ENCODE measurements around the gene KIF16B. TPM values are rescaled to one million over a fixed set of nuclear protein-coding genes. Genes with fewer than 3 reads are reported as not detected.

Gene KIF16B
- total RNA-seq, 1 donor from 2014 or later: 27.0 TPM

DNA sequence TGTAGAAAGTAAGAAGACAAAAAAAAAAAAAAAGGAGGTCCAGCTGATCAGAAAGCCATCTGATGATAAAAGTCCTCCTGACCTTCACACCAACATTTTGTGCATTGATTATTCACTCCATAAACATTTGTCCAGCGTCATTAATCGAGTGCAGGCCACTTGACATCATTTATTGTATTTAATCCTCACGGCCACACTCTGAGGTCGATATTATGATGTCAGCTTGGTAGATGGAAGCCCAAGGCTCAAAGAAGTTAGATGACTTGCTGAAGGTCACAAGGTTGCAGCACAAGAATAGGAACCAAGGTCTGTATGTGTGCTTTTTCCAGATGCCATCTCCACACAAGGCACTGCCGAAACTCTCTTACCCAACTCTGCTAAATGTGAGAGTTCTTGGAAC lies 328.4 kb downstream of the KIF16B start:
- no peak overlapping the region for H3K4me3 Mint-ChIP-seq (ENCODE audit: unreplicated experiment)
- TF ChIP-seq, protein P1, sequence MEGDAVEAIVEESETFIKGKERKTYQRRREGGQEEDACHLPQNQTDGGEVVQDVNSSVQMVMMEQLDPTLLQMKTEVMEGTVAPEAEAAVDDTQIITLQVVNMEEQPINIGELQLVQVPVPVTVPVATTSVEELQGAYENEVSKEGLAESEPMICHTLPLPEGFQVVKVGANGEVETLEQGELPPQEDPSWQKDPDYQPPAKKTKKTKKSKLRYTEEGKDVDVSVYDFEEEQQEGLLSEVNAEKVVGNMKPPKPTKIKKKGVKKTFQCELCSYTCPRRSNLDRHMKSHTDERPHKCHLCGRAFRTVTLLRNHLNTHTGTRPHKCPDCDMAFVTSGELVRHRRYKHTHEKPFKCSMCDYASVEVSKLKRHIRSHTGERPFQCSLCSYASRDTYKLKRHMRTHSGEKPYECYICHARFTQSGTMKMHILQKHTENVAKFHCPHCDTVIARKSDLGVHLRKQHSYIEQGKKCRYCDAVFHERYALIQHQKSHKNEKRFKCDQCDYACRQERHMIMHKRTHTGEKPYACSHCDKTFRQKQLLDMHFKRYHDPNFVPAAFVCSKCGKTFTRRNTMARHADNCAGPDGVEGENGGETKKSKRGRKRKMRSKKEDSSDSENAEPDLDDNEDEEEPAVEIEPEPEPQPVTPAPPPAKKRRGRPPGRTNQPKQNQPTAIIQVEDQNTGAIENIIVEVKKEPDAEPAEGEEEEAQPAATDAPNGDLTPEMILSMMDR (IDR thresholded peaks at IDR 0.05; ENCODE audit: partially characterized antibody, unreplicated experiment): no peak
- H3K27me3 Mint-ChIP-seq (ENCODE audit: unreplicated experiment): no peaks in the 10 kb centered on the region
- peaks cover 3% of the 10 kb centered on the region for H3K36me3 Mint-ChIP-seq (ENCODE audit: unreplicated experiment)
- peaks cover 1% of the 10 kb centered on the region for H3K9me3 Mint-ChIP-seq (ENCODE audit: unreplicated experiment)
- no peak overlapping the region for H3K27ac Mint-ChIP-seq (ENCODE audit: unreplicated experiment)
- DNase-seq: no peak
- peaks cover 4% of the 10 kb centered on the region for H3K4me1 Mint-ChIP-seq (ENCODE audit: low read depth, unreplicated experiment)

- H3K27me3 Mint-ChIP-seq (ENCODE audit: unreplicated experiment): peaks cover 1% of the 10 kb centered on the region
- peaks cover 14% of the 10 kb centered on the region for H3K36me3 Mint-ChIP-seq (ENCODE audit: unreplicated experiment)
- H3K27ac Mint-ChIP-seq (ENCODE audit: unreplicated experiment): no peak overlapping the region
- peaks cover 1% of the 10 kb centered on the region for H3K9me3 Mint-ChIP-seq (ENCODE audit: unreplicated experiment)
- DNase-seq: no peak
- peaks cover 4% of the 10 kb centered on the region for H3K4me1 Mint-ChIP-seq (ENCODE audit: low read depth, unreplicated experiment)
- TF ChIP-seq, protein P1 (IDR thresholded peaks at IDR 0.05; ENCODE audit: partially characterized antibody, unreplicated experiment): no peak
- no peak overlapping the region for H3K4me3 Mint-ChIP-seq (ENCODE audit: unreplicated experiment)
Observed at GRCh38 chr20:16243470-16243869, 329.8 kb downstream of the KIF16B start.

GRCh38 chr20:16241911-16242310 lies 331.3 kb downstream of the KIF16B start:
- no peak for DNase-seq
- peaks cover 4% of the 10 kb centered on the region for H3K27me3 Mint-ChIP-seq (ENCODE audit: unreplicated experiment)
- H3K4me1 Mint-ChIP-seq (ENCODE audit: low read depth, unreplicated experiment): peaks cover 4% of the 10 kb centered on the region
- H3K9me3 Mint-ChIP-seq (ENCODE audit: unreplicated experiment): peaks cover 6% of the 10 kb centered on the region
- H3K27ac Mint-ChIP-seq (ENCODE audit: unreplicated experiment): no peak overlapping the region
- H3K4me3 Mint-ChIP-seq (ENCODE audit: unreplicated experiment): no peak overlapping the region
- TF ChIP-seq, protein P1 (IDR thresholded peaks at IDR 0.05; ENCODE audit: partially characterized antibody, unreplicated experiment): no peak
- peaks cover 18% of the 10 kb centered on the region for H3K36me3 Mint-ChIP-seq (ENCODE audit: unreplicated experiment)

GRCh38 chr20:16240355-16240754 lies 332.9 kb downstream of the KIF16B start:
- TF ChIP-seq, protein P1 (IDR thresholded peaks at IDR 0.05; ENCODE audit: partially characterized antibody, unreplicated experiment): no peak
- Mint-ChIP-seq H3K27me3 (ENCODE audit: unreplicated experiment) (peaks cover 9% of the 10 kb centered on the region), H3K27ac (ENCODE audit: unreplicated experiment) (no peak overlapping the region), H3K4me1 (ENCODE audit: low read depth, unreplicated experiment) (peaks cover 14% of the 10 kb centered on the region), H3K4me3 (ENCODE audit: unreplicated experiment) (no peak overlapping the region), H3K9me3 (ENCODE audit: unreplicated experiment) (peaks cover 11% of the 10 kb centered on the region), H3K36me3 (ENCODE audit: unreplicated experiment) (peaks cover 18% of the 10 kb centered on the region)
- DNase-seq: no peak

- DNase-seq: no peak
- Mint-ChIP-seq H3K36me3 (ENCODE audit: unreplicated experiment) (peaks cover 22% of the 10 kb centered on the region), H3K9me3 (ENCODE audit: unreplicated experiment) (peaks cover 11% of the 10 kb centered on the region), H3K4me1 (ENCODE audit: low read depth, unreplicated experiment) (peaks cover 14% of the 10 kb centered on the region), H3K4me3 (ENCODE audit: unreplicated experiment) (peak overlapping the region; percentile 53), H3K27me3 (ENCODE audit: unreplicated experiment) (peaks cover 9% of the 10 kb centered on the region), H3K27ac (ENCODE audit: unreplicated experiment) (peak overlapping the region; percentile 65)
- TF ChIP-seq, protein P1 (IDR thresholded peaks at IDR 0.05; ENCODE audit: partially characterized antibody, unreplicated experiment): no peak
Observed at GRCh38 chr20:16236589-16237241, 336.5 kb downstream of the KIF16B start.
